Renal pelvis (tissue), 4 donors: Measurements from ENCODE around the gene KLK3. TPM values are rescaled to one million over a fixed set of nuclear protein-coding genes. Genes with fewer than 3 reads are reported as not detected.

Source experiments
- DNase-seq: peaks from one replicate; pipeline ENCODE4 v3.0.0-alpha.2; 2013
- polyA plus RNA-seq, 3 donors: library from polyadenylated mRNA; unstranded; fragments of 120-200 nt; gene quantifications; one replicate each; pipeline ENCODE4 v1.2.1, GENCODE V29; 2013; ENCODE audit not compliant: insufficient read length in 3 of 3

KLK3 gene
- polyA plus RNA-seq, 3 donors, result 0.47 to 0.58 (median 0.51) TPM

- no peak for DNase-seq
Observed at GRCh38 chr19:50830266-50831025, 24.3 kb upstream of the KLK3 start.

GRCh38 chr19:50831026-50831396 lies 23.7 kb upstream of the KLK3 start:
- no peak for DNase-seq

- no peak for DNase-seq
Observed at GRCh38 chr19:50832666-50833065, 22.0 kb upstream of the KLK3 start.

DNA sequence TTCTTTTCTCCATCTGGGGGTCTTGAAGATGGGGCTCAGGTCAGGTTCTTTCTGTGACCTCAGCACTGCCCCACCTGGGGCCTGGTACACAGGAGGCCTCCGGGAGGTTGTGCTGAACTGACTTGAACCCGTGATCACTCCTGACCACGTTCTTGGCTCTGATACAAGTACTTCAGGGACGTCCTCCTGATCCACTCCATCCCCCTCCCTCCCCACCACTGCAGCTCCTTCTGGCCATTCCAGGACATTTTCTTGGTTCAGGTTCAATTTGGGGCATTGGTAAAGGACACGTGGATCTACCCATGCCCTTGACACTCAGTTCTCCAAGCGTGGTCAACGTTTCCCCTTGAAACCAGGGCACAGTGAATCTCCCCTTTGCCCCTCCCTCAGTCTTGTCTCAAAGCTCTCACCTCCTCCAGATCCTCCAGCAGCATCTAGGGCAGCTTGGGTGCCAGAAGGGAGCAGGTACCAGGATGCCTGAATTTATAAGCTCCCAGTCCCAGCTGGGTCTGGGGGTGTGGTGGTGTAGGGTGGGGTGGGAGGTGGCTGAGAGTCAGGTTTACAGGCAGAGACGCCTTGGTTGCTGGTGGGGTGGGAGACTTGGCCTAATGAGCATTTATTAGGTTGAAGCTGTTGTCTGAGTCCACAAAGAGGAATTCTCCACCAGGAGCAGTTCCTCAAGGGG lies 21.5 kb upstream of the KLK3 start, which contains the start of gene KLK15:
Gene KLK15, minus strand, starts transcription at position 458 of the 685 bp plus-strand sequence. CDS start 2,082 bp downstream, outside the sequence.
- no peak for DNase-seq

DNA sequence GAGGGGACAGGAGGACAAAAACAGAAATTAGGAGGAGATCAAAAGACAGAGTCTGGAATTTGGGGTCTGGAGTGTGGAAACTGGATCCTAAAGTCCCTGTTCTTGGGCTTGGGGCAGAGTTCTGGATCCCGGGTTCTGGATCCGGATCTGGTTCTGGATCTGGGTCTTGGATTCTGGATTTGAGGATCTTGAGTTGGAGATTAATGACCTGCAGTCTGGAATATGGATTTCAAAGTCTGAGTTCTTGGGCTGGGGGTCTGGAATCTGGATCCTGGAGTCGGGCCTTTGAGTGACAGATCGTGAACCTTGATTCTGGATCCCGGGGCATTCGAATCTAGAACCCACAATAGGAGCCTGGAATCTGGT lies 20.9 kb upstream of the KLK3 start:
- no peak for DNase-seq

- no peak for DNase-seq
Observed at GRCh38 chr19:50835103-50835784, 19.5 kb upstream of the KLK3 start.

- DNase-seq, result peak; percentile 74
Observed at GRCh38 chr19:50835785-50836542, 18.8 kb upstream of the KLK3 start.

DNA sequence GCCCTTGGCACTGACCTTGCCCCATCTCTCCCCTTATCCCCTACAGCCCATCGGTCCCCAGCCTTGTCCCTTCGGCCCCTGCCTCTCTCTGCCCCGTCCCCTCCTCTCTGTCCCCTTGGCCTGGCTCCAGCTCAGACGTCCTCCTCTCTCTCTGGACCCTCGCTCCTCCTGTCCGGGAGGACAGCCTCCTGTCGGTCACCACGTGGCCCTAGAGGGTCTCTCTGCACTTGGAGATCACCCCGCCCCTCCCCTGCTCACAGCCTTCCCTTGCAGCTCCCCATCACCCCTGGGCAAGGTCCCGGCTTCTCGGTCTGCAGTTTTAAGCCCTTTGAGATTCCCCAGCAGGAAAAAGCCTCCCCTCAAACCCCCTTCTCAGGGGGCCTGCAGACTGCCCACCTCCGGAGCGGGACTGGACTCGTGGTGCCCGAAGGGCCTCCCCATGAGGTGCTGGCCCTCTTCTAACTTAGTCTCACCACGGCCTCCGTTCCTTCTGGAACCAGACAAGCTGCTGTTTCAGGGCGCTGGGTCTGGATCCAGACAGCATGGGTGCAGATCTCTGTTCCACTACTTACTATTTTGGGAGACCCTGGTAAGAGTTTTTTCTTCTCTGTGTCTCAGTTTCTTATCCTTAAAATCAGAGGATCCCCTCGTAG lies 18.0 kb upstream of the KLK3 start:
- no peak for DNase-seq

- DNase-seq, result no peak
Observed at GRCh38 chr19:50837300-50837699, 17.4 kb upstream of the KLK3 start.

- DNase-seq, result no peak
Observed at GRCh38 chr19:50838239-50838638, 16.5 kb upstream of the KLK3 start.

GRCh38 chr19:50839712-50840655 lies 14.7 kb upstream of the KLK3 start:
- no peak for DNase-seq

DNA sequence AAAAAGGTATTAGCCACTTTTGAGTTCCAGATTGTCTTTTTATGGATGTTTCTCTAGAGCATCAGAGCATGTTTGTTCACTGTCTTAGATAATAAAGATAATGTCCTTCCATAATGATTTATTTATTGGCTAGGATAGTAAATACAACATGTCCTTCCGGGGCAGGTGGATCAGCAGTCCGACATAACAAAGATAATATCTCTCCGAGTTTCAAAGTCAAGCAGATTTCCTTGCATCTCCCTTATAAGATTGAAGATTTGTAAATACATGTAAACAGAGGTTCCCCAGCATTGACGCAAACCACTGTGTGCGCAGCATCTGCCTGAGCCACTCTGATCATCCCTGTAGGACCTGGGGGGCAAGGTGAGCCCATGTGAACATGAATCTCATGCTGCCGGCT lies 12.6 kb upstream of the KLK3 start:
- DNase-seq, result no peak

DNA sequence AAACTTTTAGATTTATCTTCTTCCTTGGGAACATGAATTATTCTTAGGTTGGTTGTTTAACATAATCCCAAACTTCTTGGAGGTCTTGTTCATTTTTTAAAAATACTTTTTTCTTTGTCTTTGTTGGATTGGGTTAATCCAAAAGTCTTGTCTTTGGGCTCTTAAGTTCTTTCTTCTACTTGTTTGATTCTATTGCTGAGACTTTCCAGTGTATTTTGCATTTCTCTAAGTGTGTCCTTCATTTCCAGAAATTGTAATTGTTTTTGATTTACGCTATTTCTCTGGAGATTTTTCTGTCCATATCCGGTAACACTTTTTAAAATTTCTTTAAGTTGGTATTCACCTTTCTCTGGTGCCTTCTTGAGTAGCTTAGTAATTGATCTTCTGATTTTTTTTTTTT lies 11.5 kb upstream of the KLK3 start:
- DNase-seq, result no peak

DNA sequence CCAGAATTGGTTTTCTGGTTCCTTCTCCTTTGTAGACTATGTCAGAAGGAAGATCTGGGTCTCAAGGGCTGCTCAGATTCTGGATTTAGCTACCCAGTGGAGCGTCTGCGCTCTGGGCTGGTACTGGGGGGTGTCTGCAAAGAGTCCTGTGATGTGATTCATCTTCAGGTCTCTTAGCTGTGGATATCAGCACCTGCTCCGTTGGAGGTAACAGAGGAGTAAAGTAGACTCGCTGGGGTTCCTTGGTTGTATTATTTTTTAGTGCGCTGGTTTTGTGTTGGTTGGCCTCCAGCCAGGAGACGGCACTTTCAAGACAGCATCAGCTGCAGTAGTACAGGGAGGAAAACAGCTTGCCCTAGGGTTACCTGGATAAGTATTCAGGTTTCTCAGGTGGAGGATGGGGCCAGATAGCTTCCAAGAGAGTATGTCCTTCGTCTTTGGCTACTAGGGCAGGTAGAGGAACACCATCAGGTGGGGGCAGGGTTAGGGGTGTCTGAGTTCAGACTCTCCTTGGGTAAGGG lies 11.0 kb upstream of the KLK3 start:
- DNase-seq, result no peak

- no peak for DNase-seq
Observed at GRCh38 chr19:50844296-50844935, 10.3 kb upstream of the KLK3 start.

- no peak for DNase-seq
Observed at GRCh38 chr19:50850738-50851137, 4.0 kb upstream of the KLK3 start.

DNA sequence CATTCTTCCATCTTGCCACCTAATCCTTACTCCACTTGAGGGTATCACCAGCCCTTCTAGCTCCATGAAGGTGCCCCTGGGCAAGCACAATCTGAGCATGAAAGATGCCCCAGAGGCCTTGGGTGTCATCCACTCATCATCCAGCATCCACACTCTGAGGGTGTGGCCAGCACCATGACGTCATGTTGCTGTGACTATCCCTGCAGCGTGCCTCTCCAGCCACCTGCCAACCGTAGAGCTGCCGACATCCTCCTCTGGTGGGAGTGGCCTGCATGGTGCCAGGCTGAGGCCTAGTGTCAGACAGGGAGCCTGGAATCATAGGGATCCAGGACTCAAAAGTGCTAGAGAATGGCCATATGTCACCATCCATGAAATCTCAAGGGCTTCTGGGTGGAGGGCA lies 3.1 kb upstream of the KLK3 start:
- DNase-seq, result no peak

DNA sequence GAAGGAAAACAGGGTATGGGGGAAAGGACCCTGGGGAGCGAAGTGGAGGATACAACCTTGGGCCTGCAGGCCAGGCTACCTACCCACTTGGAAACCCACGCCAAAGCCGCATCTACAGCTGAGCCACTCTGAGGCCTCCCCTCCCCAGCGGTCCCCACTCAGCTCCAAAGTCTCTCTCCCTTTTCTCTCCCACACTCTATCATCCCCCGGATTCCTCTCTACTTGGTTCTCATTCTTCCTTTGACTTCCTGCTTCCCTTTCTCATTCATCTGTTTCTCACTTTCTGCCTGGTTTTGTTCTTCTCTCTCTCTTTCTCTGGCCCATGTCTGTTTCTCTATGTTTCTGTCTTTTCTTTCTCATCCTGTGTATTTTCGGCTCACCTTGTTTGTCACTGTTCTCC lies 2.7 kb downstream of the KLK3 start:
- no peak for DNase-seq

DNA sequence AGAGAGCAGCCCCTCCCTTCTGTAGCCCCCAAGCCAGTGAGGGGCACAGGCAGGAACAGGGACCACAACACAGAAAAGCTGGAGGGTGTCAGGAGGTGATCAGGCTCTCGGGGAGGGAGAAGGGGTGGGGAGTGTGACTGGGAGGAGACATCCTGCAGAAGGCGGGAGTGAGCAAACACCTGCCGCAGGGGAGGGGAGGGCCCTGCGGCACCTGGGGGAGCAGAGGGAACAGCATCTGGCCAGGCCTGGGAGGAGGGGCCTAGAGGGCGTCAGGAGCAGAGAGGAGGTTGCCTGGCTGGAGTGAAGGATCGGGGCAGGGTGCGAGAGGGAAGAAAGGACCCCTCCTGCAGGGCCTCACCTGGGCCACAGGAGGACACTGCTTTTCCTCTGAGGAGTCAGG lies 4.2 kb downstream of the KLK3 start:
- no peak for DNase-seq

DNA sequence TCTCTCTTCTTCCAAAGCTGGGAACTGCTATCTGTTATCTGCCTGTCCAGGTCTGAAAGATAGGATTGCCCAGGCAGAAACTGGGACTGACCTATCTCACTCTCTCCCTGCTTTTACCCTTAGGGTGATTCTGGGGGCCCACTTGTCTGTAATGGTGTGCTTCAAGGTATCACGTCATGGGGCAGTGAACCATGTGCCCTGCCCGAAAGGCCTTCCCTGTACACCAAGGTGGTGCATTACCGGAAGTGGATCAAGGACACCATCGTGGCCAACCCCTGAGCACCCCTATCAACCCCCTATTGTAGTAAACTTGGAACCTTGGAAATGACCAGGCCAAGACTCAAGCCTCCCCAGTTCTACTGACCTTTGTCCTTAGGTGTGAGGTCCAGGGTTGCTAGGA lies 5.1 kb downstream of the KLK3 start:
- no peak for DNase-seq
